ACC112 (cell line): ENCODE results near the gene TGDS.

Experiments
- H2AFZ ChIP-seq: fragments of 200-600 bp; sonication (generic); one replicate; pipeline ENCODE4 v1.6.0; 2017; ENCODE audit warnings: antibody characterized with exemption, low read length; ENCODE audit not compliant: unreplicated experiment
- H3K27ac ChIP-seq: fragments of 200-600 bp; sonication (generic); 2 replicates; pipeline ENCODE4 v1.5.1; 2014; ENCODE audit warnings: low read depth, mild to moderate bottlenecking, antibody characterized with exemption, low read length, moderate library complexity
- H3K27me3 ChIP-seq: fragments of 200-600 bp; sonication (generic); 2 replicates; pipeline ENCODE4 v1.6.1; 2014; ENCODE audit warnings: mild to moderate bottlenecking, antibody characterized with exemption, low read length, moderate library complexity, mixed read lengths; ENCODE audit not compliant: insufficient read depth
- H3K36me3 ChIP-seq: fragments of 200-600 bp; sonication (generic); 2 replicates; pipeline ENCODE4 v1.6.1; 2016; ENCODE audit warnings: mild to moderate bottlenecking, antibody characterized with exemption, low read length, moderate library complexity, mixed read lengths; ENCODE audit not compliant: insufficient read depth
- H3K4me1 ChIP-seq: fragments of 200-600 bp; sonication (generic); one replicate; pipeline ENCODE4 v1.6.1; 2016; ENCODE audit warnings: low read length, mixed read lengths; ENCODE audit not compliant: insufficient read depth, unreplicated experiment, control insufficient read depth
- H3K4me3 ChIP-seq: fragments of 200-600 bp; sonication (generic); 2 replicates; pipeline ENCODE4 v1.5.1; 2014; ENCODE audit warnings: mild to moderate bottlenecking, low read depth, low read length
- H3K79me2 ChIP-seq: fragments of 200-600 bp; sonication (generic); one replicate; pipeline ENCODE4 v1.6.0; 2016; ENCODE audit warnings: low read length; ENCODE audit not compliant: control insufficient read depth, unreplicated experiment, insufficient read depth

Gene TGDS

GRCh38 chr13:94553766-94554165 lies 42.2 kb downstream of the TGDS start:
- Histone ChIP-seq H3K4me3 (no peak overlapping the region), H3K36me3 (no peaks in the 10 kb centered on the region), H3K79me2 (no peaks in the 10 kb centered on the region), H3K4me1 (no peaks in the 10 kb centered on the region), H2AFZ (no peak overlapping the region), H3K27me3 (no peaks in the 10 kb centered on the region), H3K27ac (no peak overlapping the region)

GRCh38 chr13:94552095-94552494 lies 43.9 kb downstream of the TGDS start:
- Histone ChIP-seq H3K27ac (no peak overlapping the region), H3K79me2 (no peaks in the 10 kb centered on the region), H3K27me3 (no peaks in the 10 kb centered on the region), H3K36me3 (no peaks in the 10 kb centered on the region), H2AFZ (no peak overlapping the region), H3K4me1 (peaks cover 8% of the 10 kb centered on the region), H3K4me3 (no peak overlapping the region)

- Histone ChIP-seq H3K4me1 (peaks cover 8% of the 10 kb centered on the region), H3K27me3 (no peaks in the 10 kb centered on the region), H3K79me2 (no peaks in the 10 kb centered on the region), H2AFZ (peak overlapping the region; percentile 61), H3K27ac (peak overlapping the region; percentile 84), H3K4me3 (peak overlapping the region; percentile 86), H3K36me3 (no peaks in the 10 kb centered on the region)
Observed at GRCh38 chr13:94550062-94550738, 45.8 kb downstream of the TGDS start.

GRCh38 chr13:94549232-94550061 lies 46.5 kb downstream of the TGDS start:
- peak overlapping the region; percentile 97 for H2AFZ ChIP-seq
- no peaks in the 10 kb centered on the region for H3K36me3 ChIP-seq
- peak overlapping the region; percentile 84 for H3K27ac ChIP-seq
- no peaks in the 10 kb centered on the region for H3K27me3 ChIP-seq
- peak overlapping the region; percentile 86 for H3K4me3 ChIP-seq
- H3K79me2 ChIP-seq = no peaks in the 10 kb centered on the region
- H3K4me1 ChIP-seq = peaks cover 8% of the 10 kb centered on the region

- Histone ChIP-seq H3K27me3 (no peaks in the 10 kb centered on the region), H3K4me1 (peaks cover 8% of the 10 kb centered on the region), H3K4me3 (peak overlapping the region; percentile 86), H3K36me3 (no peaks in the 10 kb centered on the region), H2AFZ (peak overlapping the region; percentile 97), H3K27ac (peak overlapping the region; percentile 84), H3K79me2 (no peaks in the 10 kb centered on the region)
Observed at GRCh38 chr13:94548821-94549231, 47.1 kb downstream of the TGDS start.

- Histone ChIP-seq H2AFZ (peak overlapping the region; percentile 97), H3K27me3 (no peaks in the 10 kb centered on the region), H3K79me2 (no peaks in the 10 kb centered on the region), H3K4me1 (peaks cover 8% of the 10 kb centered on the region), H3K36me3 (no peaks in the 10 kb centered on the region), H3K27ac (peak overlapping the region; percentile 84), H3K4me3 (peak overlapping the region; percentile 86)
Observed at GRCh38 chr13:94548382-94548781, 47.6 kb downstream of the TGDS start.

GRCh38 chr13:94546061-94546839 lies 49.7 kb downstream of the TGDS start:
- Histone ChIP-seq H3K4me1 (peaks cover 8% of the 10 kb centered on the region), H3K36me3 (no peaks in the 10 kb centered on the region), H2AFZ (no peak overlapping the region), H3K27ac (no peak overlapping the region), H3K27me3 (no peaks in the 10 kb centered on the region), H3K4me3 (no peak overlapping the region), H3K79me2 (no peaks in the 10 kb centered on the region)

- peaks cover 11% of the 10 kb centered on the region for H3K27me3 ChIP-seq
- H3K4me3 ChIP-seq = no peak overlapping the region
Observed at GRCh38 chr13:94544922-94545321, 51.0 kb downstream of the TGDS start.

GRCh38 chr13:94542917-94543316 lies 53.0 kb downstream of the TGDS start:
- no peak overlapping the region for H3K4me3 ChIP-seq
- no peaks in the 10 kb centered on the region for H3K36me3 ChIP-seq
- H3K4me1 ChIP-seq = no peaks in the 10 kb centered on the region
- H3K27me3 ChIP-seq = peaks cover 31% of the 10 kb centered on the region
- H2AFZ ChIP-seq = no peak overlapping the region
- H3K79me2 ChIP-seq = no peaks in the 10 kb centered on the region
- no peak overlapping the region for H3K27ac ChIP-seq

More at GRCh38 chr13:94544922-94545321, 51.0 kb downstream of the TGDS start:
- Histone ChIP-seq H3K36me3 (no peaks in the 10 kb centered on the region), H2AFZ (no peak overlapping the region), H3K4me1 (peaks cover 8% of the 10 kb centered on the region), H3K27ac (no peak overlapping the region), H3K79me2 (no peaks in the 10 kb centered on the region)

- H3K27me3 ChIP-seq = peaks cover 54% of the 10 kb centered on the region
- H3K4me3 ChIP-seq = no peak overlapping the region
- H3K27ac ChIP-seq = no peak overlapping the region
- H3K4me1 ChIP-seq = no peaks in the 10 kb centered on the region
- H3K36me3 ChIP-seq = no peaks in the 10 kb centered on the region
- no peak overlapping the region for H2AFZ ChIP-seq
- no peaks in the 10 kb centered on the region for H3K79me2 ChIP-seq
Observed at GRCh38 chr13:94537740-94538630, 58.0 kb downstream of the TGDS start.
